Stimulated activated CD8-positive, alpha-beta memory T cell treated with anti-CD3 and anti-CD28 coated beads, Interleukin-4, amount 100 ng/mL, for 1 hour (primary cell): ENCODE results near the gene ZFR2.
"Not testable (repeated sequence)": the region's sequence is repeated elsewhere in the genome, so short reads cannot be mapped to it uniquely, and the experiment has no call there.

Experiments used
- DNase-seq, 2 donors: peaks; one replicate each; pipeline ENCODE4 v3.0.0-alpha.2; 2020; ENCODE audit warnings: low read depth in 2 of 2, low spot score in 1 of 2

Gene ZFR2

DNA sequence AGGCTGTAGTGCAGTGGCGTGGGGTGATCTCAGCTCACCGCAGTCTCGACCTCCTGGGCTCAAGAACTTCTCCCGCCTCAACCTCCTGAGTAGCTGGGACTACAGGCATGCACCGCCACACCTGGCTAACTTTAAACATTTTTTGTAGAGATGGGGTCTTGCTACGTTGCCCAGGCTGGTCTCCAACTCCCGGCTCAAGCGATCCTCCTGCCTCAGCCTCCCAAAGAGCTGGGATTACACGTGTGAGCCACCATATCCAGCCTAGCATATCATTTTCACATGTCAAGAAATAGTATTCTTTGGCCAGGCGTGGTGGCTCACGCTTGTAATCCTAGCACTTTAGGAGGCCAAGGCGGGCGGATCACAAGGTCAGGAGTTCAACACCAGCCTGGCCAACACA is 110.5 kb downstream of the ZFR2 start:
- DNase-seq = not testable (repeated sequence)

- DNase-seq = not testable (repeated sequence)
Observed at GRCh38 chr19:3757705-3758104, 111.1 kb downstream of the ZFR2 start.
